NCI-H69 (cell line): Measurements from ENCODE around the gene PIWIL4.
"Not testable (repeated sequence)": the region's sequence is repeated elsewhere in the genome, so short reads cannot be mapped to it uniquely, and the experiment has no call there.

ENCODE experiments used
- DNase-seq: peaks from one replicate; lab custom pipeline; 2025; lab: John Stamatoyannopoulos, UW

The PIWIL4 gene

DNA sequence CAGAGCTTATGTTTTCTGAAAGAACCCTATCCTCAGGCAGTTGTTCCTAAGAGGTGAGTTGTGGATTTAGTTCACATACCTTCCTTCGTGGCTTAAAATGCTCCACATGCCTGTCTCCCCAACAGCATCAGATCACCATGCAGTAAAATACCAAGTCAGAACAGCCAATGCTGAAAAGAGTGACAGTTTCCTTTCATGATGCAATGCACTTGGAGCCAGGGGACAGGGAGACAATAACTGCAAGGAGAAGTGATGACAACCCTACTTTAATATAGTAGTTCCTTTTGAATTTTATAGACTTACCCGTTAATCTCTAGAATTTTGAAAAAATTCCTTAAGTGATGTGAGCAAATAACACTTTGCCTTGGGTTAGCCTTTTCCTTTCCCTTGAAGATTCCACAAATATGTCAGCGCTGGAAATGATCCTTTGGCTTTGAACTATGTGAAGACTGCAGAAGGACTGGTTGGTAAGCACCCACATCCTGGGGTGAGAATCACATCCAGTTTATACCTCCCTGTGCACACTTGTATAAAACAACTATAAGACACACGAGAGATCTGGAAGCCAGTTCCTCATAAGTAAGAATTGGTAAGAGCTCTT lies 71.2 kb downstream of the PIWIL4 start:
- no peak for DNase-seq

DNA sequence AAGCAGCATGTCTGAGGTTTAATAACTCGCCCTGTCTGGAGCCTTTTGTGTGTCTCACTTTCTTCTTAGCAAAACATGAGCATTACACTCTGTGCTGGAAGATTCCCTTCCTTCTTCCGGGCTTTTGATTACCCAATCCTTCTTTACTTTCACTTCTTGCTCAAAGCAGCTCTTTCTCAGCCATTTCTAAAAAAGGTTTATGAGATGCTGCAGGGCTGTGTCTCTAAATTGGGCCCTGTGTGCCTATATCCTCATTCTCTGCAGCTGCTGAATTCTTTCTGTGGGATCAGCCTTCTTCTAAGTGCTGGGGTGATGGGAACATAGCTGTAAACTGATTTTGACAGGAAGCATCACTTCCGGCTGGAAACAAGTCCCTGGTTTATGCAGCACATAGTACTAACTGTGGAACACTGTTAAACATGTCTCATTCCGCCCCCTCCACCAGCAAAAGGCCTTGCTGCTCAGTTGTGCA lies 71.8 kb downstream of the PIWIL4 start:
- DNase-seq = no peak

GRCh38 chr11:94639901-94640721 lies 72.9 kb downstream of the PIWIL4 start:
- DNase-seq = no peak

DNA sequence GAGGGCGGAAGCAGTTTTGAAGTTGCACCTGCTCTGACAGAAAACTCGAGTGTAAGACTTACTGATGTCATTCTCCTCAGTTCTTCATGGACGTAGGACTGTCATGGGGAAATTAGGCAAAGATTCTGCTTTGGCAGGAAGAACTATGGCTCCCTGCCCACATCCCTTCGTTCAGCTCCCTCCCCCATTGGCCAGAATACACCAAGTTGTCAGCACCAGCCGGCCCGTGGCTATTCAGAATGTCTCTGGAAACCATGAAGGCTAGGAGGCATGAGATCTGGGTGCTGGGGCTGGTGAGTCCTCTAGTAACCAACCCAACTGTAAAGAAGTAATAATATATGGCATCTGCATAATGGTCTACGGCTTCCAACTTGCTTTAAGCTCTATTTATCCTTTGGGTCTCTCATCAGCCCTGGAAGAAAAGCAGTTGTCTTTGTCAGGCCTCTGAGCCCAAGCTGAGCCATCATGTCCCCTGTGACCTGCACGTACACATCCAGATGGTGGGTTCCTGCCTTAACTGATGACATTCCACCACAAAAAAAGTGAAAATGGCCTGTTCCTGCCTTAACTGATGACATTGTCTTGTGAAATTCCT lies 74.1 kb downstream of the PIWIL4 start:
- no peak for DNase-seq

DNA sequence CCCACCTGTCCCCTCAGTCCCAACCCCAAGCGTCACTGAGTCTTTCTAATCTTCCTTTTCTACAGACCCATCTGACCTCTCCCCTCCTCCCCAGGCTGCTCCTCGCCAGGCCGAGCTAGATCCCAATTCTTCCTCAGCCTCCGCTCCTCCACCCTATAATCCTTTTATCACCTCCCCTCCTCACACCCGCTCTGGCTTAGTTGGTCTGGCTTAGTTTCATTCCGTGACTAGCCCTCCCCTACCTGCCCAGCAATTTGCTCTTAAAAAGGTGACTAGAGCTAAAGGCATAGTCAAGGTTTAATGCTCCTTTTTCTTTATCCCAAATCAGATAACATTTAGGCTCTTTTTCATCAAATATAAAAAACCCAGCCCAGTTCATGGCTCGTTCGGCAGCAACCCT lies 76.0 kb downstream of the PIWIL4 start:
- DNase-seq = not testable (repeated sequence)

GRCh38 chr11:94647926-94648325 lies 80.8 kb downstream of the PIWIL4 start:
- peak; percentile 65 for DNase-seq

DNA sequence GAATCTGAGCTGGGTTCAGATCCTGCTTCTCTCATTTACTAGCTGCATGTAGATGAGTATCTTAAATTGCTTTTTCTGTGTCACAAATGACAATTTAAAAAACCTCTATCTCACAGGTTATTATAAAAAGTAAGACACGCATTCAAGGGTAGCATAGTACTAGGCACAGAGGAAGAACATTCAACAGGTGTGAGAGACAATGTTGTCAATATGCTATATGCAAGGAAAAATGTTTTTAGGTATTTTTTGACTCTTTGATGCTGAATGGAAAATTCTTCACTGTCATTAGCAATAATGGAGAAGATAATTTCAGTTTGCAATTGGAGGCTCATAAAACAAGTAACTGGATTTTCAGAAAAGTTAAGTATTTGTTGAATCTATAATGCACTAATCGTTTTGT lies 81.6 kb downstream of the PIWIL4 start:
- no peak for DNase-seq

DNA sequence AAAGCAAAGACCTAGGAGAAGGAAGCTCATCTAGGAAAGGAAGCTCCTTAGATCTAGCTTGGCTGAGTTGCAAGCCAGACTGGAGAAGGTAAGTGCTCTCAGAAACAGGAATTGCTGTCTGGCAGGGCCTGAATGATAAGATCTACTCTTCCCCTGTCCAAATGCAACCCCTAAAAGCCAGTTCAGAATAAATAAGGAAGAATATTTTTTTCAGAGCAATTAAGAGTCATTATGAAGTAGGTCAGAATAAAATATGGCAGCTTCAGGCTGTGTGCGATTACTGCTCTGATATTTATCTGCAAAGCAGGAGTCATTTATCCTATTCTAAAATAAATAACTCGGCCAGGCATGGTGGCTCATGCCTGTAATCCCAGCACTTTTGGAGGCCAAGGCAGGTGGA lies 82.1 kb downstream of the PIWIL4 start:
- DNase-seq = peak; percentile 17

- no peak for DNase-seq
Measured at GRCh38 chr11:94649964-94650623, 82.9 kb downstream of the PIWIL4 start.

GRCh38 chr11:94650756-94651155 lies 83.6 kb downstream of the PIWIL4 start:
- no peak for DNase-seq

GRCh38 chr11:94652735-94653284 lies 85.6 kb downstream of the PIWIL4 start:
- DNase-seq = no peak

GRCh38 chr11:94653561-94653960 lies 86.4 kb downstream of the PIWIL4 start:
- no peak for DNase-seq

GRCh38 chr11:94654201-94654600 lies 87.0 kb downstream of the PIWIL4 start:
- no peak for DNase-seq

GRCh38 chr11:94655291-94655690 lies 88.1 kb downstream of the PIWIL4 start:
- DNase-seq = peak; percentile 64

DNA sequence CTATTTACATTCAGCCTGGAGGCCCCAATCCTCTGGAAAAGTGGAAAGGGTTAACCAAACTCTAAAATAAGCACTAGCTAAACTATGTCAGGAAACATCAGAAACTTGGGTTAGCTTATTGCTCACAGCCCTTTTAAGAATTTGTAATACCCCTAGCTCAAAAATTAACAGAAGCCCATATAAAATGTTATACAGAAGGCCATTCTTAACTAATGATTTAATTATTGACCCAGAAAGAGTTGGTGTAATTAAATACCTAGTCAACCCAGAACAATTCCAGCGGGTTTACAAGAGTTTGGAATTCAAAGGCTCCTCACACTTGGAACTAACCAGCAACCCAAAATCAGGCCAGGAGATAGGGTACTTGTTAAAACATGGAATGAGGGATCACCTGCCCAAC lies 88.8 kb downstream of the PIWIL4 start:
- no peak for DNase-seq

- no peak for DNase-seq
Measured at GRCh38 chr11:94656968-94657367, 89.8 kb downstream of the PIWIL4 start.

- no peak for DNase-seq
Measured at GRCh38 chr11:94657629-94658028, 90.5 kb downstream of the PIWIL4 start.

DNA sequence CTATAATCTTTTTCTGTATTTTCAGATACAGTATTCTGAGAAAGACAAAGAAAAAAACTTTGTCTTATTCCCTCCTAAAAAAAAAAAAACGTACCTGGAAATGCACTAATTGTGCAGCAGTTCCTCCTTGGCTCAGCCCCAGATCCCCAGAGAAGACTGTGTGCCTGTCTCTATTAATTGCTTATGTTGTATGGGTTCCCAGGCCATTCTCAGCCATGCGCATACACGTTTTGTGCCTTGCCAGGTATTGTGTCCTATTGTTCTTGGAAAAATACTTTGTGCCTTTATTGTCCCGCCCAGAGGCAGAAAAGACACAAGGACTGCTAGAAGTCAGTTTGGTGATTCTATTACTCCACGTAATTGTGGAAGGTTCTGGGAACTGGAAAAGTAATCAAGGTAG lies 91.2 kb downstream of the PIWIL4 start:
- DNase-seq = peak; percentile 75

DNA sequence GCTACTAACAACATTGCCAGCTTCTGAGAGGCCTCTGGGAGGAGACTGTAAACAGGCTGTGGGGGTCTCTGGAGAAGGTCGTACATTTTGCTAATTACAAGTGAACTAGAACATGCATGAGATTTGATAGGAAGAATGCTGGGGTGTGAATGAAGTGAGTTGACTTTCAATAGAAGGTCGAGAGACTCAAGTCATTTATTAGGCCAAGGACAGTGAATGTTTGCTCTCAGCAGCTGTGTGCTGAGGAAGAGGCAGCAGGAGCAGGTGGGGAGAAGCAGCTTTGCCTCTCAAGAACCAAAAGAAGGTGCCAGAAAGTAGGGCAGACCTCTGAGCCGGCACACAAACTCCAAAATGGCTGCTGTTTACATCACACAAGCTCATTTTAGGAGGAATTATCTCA lies 91.7 kb downstream of the PIWIL4 start:
- DNase-seq = peak; percentile 24

GRCh38 chr11:94661444-94661843 lies 94.3 kb downstream of the PIWIL4 start:
- DNase-seq = no peak

DNA sequence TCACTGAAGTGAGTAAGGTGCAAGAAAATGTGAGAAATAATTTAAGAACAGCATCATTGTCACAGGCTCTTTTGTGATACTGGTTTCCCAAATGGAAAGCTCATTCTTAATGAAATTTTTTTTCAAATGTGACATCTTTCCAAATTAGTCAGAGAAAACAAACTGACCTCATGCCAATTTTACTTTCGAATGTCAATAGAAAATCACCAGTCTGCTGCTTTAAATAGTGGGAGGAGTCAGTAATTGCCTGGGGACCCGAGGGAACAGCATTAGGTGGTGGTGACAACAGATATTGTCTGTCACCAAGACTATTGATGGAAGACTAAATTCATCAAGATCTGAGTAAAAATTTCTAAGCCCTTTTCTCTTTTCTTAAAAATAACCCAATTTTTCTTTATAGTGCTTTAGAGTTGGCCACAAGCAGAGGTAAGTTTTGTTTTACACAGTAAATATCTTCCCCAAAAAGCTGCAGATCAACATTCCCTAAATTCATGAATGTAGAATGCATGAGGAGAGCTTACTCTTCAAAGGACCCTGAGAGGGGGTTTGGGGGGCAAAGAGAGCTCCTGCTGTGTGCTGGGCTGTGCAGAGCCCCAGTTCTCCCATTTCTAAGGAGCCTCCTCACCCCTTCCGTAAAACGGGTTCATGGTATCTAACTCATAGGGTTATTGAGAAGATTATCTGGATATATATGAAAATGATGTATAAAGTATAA lies 95.1 kb downstream of the PIWIL4 start:
- DNase-seq = peak; percentile 55
